HG03432 (cell line): Measurements from ENCODE around the gene DYNC1I1.

Source experiments
- ATAC-seq: cut with Tn5 transposase; IDR thresholded peaks from one replicate; pipeline ENCODE4 v1.9.1; 2021; ENCODE audit warnings: mild to moderate bottlenecking, moderate library complexity; ENCODE audit not compliant: unreplicated experiment

Gene DYNC1I1

DNA sequence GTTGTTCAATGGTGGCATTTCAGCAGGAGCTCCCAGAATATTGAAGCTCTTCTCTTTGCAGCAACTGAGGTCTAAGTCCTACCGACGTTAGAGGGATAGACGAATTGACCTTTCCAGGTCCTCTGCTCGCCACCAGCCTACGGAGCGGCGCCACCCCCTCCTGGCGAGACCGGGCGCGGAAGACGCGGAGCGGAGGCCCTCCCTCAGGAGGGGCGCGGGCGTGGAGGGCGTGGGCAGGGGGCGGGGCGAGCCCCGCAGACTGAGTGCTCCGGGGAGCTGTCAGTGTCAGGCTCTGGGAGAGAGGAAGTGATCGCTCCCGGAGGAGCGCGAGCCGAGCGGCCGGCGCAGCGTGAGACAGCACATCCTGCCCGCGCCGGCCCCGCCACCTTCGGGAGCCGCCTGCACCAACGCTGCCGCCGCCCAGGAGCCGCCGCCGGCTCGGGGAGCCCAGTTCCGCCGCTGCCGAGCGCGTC is at the start of gene DYNC1I1:
TSS of gene DYNC1I1 (plus strand) at position 257 of the 473 bp plus-strand sequence. CDS start 32,176 bp downstream, outside the sequence.
- peak; percentile 98 for ATAC-seq

DNA sequence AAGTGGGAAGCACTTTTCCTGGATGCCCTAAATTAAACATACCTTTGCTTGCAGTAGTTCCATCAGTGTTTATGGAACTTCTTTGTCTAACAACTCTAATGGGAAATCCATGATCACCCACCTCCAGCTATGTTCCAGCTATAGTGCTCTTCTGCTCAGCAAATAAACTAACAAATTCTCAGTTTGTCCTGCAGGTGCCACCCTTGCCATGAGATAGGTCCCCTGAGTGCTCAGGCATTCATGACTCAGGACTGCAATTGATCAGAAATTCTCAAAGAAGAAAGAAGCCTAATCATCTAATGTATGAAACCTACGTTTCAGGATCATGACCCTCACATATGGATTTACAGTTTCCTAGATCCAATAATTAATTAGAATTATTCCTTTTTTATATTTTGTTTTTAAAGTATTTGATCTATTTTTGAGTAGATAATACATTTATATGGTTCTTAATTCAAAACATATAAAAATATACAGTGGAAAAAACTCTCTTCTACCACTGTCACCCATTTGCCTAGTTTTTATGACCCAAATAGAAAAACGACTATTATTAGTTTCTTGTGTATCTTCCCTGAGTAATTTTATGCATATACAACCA is 48.7 kb upstream of the DYNC1I1 start:
- ATAC-seq = peak; percentile 74

DNA sequence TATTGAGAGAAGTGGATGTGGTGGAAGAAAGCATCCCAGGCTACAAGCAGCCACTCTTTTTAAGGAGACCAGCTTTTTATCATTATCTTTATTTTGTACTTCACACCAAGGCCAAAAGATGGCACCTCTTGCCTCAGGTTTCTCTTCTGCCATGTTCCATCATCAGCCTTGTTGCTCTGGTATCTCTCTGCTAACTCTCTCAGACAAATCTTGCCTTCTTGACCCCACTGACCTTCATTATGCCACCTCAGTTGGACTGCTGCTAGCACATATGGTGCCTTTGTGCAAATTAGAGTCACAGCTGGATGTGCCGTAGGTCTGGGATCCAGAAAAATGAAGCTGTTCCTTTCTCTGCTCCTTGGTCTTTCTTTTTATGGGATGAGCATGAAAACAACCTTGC is 47.1 kb upstream of the DYNC1I1 start:
- ATAC-seq = no peak

DNA sequence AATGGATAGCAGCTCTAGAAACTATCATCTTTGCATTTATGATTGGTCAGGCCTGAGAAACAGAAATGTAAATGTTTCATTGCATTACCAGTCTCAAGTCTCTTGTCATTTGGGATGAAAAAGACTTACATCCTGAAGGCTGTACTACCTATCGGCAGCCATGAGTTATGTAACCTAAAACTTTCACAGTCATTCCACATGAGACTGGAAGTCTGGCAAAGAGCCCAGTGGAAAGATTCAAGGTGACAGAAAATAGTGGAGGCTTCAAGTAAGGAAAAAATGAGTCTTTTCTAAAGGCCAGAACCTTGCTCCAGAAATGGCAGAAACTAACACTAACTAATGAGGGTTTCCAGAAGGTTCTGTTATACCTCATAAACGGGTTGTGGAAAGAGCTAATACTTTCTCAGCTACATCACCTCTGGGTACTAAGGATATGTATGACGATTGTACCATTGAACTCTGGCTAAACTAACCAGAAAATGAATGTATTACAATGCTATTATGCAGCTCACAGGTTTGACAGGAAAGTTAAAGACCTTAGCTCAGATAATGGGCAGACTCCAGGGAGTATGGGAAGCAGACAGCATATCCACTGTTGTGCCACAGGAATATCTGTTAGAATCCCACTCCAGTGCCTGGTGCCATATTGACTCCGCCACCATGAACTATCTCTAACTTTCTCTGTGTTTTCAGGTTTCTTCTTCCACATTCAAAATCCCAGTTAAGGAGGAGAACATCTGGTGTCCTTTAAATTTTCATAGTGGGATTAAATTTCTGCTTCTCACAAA is 41.7 kb upstream of the DYNC1I1 start:
- ATAC-seq = no peak

DNA sequence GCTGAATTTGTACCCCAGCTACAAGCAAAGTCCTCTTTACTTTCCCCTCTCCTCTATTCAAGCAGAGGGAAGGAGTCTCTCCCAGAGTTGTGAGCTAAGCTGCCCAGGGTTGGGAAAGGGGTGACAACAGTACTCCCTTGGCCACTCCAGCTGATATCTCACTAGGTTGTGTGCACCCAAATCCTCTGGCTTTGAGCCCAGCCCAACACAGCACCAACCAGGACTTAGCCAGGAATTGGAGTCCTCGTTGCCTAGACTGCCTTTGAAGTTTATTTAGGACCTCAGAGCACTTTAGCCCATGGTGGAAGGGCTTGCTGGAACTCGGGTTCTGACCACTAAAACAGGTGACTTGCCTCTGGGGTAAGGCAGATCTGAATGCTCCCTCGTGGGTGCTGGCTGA is 35.7 kb upstream of the DYNC1I1 start:
- ATAC-seq = no peak

DNA sequence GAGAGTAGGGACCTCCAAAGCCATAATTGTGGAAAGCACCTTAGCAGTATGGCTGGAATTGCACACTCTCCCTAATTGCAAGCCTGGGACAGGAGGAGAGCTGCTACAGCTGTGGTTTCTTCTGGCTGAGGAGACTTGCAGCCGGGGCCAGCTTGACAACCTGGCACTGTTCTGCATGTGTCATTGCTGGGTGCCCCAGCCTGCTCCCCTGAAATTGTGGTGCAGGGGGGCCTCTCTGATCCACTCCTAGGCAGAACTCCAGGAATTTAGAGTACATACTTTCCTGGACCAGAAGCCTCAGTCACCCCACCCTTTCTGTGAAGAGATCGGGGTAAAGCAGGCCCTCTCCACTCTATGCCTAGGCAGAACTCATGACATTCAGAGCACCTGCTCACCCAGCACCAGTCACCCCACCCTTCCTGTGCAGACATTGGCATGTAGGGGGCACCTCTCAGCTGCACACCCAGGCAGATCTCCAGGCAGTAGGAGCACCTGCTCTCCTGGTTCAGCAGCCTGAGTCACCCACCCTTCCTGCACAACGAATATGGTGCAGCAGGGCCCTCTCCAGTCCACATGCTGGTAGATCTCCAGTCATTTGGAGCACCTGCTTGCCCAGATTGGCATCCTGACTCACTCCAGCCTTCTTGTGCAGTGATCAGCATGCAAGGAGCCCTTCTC is 34.4 kb upstream of the DYNC1I1 start:
- ATAC-seq = no peak

DNA sequence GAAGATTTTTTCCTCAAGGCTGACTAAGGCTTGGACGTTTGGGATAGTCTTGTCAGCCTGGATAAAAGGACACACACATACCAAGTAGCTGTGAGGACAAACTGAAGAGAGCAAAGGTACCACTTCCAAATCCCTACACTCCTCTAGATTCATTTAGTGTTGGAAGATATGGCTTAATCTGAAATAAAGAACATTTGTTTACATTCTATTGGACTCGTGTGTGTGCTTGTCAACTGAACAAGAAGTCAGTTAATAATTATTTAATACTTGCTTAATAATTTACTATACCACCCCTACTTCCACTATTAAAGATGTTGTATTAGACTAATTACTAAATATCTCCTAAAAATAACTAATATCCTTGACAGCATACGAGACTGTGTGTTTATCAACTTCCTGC is 23.3 kb upstream of the DYNC1I1 start:
- ATAC-seq = no peak

DNA sequence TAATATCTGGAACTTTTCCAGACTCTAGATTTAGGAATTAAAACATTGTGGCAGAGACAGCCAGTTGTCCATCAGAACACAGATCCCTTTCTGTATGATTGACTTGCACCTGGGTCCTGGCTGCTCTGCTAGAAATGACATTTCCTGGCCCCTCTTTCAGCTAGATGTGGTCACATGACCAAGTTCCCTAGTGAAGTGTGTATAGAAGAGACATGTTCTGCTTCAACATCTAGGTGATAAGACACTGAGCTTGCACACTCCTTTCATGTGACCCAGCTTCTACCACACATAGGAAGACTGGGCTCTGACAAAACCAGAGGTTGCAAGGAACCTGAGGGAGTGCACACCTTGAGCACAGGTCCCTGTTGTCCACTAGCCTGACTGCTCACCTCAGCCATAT is 22.8 kb upstream of the DYNC1I1 start:
- no peak for ATAC-seq

DNA sequence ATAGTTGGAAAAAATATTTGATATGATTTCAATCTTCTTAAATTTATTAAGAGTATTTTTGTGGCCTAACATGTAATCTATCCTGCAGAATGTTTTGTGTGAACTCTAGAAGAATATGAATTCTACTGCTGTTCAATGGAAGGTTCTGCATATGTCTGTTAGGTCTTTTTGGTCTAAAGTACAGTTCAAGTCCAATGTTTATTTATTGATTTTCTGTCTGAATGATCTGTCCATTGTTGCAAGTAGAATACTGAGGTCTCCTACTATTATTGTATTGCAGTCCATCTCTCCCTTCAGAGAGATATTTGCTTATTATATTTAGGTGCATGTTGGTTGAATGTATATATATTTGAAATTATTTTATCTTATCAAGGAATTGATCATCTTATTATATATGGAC is 18.9 kb upstream of the DYNC1I1 start:
- no peak for ATAC-seq

DNA sequence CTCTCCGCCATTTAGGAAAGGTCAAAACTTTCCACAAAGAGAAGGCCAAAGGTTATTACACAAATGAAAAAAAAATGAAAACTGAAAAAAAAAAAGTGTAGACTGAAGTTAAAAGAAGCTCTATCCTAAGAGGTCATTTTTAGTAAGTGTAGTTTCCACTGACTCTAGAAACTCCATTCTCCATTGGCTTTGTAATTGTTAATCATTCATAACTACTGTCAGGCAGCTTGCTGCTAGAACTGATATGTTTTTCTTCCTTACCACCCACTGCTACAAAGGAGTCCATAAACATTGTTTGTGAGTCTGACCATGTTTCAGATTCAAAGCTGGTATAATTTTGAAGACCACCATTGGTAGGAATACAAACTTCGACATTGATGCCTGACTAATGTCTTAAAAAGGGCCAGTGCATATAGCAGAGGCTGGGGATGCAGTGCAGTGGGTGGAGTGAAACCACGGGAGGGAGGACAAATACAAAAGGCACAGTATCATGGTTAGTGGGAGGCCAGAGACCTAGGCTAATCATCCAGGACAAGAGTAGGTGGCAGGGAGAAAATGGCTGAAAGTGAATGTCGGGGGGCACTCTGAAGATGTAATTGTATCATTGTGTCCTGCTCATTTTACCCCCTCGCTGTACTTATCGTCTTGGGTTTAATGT is 16.9 kb upstream of the DYNC1I1 start:
- no peak for ATAC-seq

DNA sequence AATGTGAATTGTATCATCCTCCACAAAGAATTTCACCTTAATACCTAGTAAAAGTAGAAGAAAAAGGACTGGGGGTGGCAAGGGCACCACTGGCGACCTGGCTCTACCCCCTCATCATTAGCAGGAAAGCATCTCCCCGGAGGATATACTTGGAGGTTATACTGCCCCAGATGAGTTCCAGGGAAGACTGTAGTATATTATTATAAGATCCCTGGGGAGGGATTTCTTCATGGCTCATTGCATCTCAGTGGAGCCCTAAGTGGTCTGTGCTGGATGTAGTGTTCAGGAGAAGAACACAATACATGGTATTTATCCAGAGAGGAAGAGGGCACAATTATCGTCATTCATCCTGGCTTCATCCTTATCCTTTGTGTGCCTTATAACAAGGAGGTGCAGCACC is 14.2 kb upstream of the DYNC1I1 start:
- no peak for ATAC-seq

DNA sequence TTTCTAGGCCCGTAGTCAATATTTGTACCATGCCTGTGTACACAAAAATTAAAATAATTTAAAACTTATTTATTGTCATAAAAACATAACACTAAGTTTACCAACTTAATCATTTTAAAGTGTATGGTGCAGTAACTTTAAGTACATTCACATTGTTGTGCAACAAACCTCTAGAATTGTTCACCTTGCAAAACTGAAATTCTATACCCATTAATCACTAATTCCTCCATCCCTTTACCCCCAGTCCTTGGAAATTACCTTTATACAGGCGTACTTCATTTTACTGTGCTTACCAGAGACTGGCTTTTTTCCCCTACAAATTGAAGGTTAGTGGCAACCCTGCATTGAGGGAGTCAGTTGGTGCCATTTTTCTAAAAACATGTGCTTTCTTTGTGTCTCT is 6.3 kb upstream of the DYNC1I1 start:
- no peak for ATAC-seq

DNA sequence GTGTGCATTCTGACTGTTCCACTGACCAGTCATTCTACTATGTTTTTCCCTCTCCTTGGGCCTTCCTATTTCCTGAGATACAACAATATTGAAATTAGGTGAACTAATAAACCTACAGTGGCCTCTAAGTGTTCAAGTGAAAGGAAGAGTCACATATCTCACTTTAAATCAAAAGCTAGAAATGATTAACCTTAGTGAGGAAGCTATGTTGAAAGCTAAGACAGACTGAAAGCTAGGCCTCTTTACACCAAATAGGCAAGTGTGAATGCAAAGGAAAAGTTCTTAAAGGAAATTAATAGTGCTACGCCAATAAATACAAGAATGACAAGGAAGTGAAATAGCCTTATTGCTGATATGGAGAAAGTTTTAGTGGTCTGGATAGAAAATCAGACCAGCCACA is 5.7 kb upstream of the DYNC1I1 start:
- peak; percentile 56 for ATAC-seq

DNA sequence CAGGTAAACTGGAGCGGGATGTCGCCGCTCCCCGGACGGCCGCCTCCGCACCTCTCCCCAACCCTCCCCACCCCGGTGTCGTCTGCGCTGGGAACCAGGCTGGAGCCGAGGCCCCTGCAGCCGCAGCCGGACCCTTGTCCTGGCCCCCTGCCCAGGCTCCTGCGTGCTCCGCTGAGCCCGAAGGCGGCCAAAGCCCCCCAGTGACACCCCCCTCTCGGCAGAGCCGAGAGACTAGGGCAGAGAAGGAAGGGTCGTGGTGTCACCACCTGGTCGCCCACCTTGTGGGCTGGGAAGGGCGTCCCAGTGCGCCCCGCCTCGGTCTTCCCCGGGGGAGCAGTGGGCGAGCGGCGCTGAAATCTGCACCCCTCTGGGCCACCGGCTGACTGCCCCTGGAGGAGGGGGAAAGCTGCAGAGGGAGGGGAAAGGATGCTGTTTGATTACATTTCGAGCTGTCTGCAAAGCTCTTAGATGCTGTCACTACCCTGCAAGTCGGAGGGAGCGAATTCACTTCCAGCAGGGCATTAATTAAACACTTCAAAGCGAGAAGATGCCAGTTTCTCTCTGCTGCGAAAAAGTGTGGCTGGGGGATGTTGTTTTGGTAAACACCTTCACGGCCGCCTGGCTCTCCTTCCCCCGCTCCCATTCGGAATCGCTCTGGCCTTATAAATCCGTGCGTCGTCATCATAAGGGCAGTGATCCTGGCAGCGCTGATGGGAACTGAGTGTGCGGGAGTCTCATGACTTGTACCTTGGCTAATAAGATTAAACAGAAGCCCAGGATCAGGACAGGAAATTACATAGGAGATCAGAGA is 622 bp downstream of the DYNC1I1 start:
- peak; percentile 10 for ATAC-seq

DNA sequence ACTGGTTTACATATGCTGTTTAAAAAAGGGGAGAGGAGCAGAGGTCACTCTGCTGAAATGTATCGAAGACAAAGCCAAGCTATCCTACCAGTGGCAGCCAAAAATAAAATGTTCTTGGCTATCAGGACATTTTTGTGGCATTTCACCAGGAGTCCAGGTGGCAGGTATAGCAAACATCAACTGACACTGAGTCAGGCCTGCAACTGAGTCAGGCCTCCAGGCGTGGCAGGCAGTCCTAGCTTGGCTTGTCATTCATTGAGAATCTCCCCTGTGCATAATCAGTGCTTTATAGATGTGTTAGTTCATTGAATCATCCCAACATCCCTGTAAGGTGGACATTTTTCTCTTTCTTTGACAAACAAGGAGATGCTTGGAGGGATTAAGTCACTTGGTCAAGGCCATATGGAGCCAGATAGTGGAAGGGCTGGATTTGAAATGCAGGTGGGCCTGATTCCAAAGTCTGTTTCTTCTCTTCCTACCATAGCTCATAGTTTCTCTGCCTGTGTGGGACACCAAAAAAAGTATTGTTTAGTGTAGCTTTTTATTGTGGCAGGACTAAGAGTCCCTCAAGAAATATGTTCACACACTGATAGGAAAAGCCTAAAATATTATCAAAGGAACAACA is 4.3 kb downstream of the DYNC1I1 start:
- ATAC-seq = no peak

DNA sequence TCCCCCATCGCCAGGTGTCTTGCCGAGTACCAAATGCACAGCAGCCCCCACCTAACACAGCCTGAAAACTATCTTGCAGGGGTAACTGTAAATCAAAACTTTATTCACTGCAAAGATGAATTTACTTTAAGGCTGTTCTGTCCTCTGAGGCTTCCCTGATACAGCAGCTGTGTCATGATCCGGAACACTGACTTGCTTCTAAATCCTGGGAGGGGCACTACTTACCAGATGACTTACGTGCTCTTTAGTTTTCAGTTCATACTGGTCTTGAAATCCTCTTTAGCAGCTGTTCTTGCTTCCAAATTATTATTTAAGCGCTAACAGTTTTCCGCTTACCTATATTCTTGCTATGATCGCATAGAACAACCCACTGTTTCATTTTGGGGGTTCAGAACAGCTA is 4.9 kb downstream of the DYNC1I1 start:
- ATAC-seq = no peak

DNA sequence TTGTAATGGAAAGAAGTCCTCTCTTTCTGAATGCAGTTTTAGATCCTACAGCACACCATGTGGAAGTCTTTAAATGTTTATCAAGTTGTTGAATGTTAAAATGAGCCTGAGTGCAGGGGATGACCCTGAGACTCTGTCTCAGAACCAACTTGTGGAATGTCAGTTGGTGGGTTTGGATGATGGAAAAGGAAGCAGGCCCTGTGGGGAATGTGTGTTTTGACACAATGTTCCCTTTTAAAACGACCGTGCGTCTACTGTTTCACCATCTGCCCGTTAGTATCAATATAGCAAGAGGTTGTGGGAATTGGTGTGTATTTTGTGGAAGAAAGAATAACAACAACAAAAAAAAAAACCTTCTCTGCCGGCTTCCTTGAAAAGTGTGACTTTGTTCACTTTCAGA is 8.3 kb downstream of the DYNC1I1 start:
- ATAC-seq = no peak

DNA sequence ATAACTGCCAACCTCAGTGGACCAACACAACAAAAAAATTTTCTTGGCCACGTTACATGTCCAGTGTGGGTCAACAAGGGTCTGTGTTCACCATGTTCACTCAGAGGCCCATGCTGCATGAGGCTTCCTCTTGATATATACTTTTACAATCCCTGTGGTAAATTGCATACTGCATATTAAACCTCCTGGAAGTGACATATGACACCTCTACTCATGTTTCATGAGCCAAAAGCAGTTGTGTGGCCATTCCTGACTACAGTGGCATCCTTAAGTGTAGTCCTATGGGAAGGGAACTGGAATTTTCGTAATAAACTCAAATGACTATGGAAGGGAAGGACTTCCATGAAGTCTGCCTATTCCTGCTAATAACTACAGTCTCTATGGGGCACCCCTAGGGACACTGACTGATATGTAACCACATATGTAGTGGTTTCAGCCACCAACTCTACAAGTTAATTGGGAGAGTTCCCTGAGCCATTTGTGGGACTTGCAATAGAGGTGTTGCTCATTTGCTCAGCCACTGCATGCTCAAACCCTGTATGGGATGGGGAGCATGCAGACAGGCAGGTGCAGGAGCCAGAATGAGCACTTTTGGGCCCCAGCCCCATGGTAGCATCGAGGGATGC is 9.7 kb downstream of the DYNC1I1 start:
- no peak for ATAC-seq

DNA sequence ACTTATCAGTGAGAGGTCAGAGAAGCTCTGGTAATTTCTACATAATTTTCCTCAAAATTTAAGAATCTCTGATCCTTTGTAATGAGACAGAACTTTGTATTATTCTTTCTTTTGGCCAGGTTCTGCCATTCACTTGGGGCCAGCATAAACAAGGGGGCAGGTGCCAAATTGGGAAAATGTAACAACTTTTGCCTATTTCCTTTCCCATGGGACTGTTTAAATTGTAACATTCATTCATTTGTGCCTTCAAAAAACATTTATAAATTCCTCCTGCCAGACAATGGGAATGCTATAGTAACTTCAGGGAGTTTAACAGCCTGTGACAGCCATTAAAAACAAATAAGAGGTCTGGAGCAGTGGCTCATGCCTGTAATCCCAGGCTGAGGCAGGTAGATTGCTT is 12.4 kb downstream of the DYNC1I1 start:
- no peak for ATAC-seq

DNA sequence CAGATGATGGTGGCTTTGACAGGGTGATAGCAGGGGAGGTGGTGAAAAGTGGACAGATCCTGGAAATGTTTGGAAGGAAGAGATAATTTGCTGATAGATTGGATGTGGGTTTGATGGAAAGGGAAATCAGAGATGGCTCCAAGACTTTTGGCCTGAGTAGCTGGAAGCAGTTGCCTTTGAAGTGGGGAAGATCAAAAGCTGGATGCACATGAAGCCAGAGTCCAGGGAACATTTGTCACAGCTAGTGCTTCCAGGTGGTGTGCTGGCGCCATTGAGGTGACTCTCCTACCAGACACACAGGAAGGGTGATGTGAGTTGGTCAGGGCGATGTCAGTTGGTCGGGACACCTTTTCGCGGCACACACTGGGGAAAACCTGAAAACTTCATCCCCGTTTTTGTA is 15.9 kb downstream of the DYNC1I1 start:
- no peak for ATAC-seq
